Parathyroid adenoma (tissue), 2 donors: ENCODE data around the gene PFKL.

Experiments used
- H2AFZ ChIP-seq: fragments of 300-600 bp; sonication (generic); one replicate; pipeline ENCODE4 v1.7.0; 2017; ENCODE audit warnings: antibody characterized with exemption, mild to moderate bottlenecking
- H3K27ac ChIP-seq: fragments of 300-600 bp; sonication (generic); one replicate; pipeline ENCODE4 v1.7.0; 2017
- H3K27me3 ChIP-seq: fragments of 300-600 bp; sonication (generic); one replicate; pipeline ENCODE4 v1.7.0; 2017; ENCODE audit warnings: low read length; ENCODE audit not compliant: control insufficient read depth, insufficient read depth
- H3K36me3 ChIP-seq: fragments of 300-600 bp; sonication (generic); one replicate; pipeline ENCODE4 v1.7.0; 2017; ENCODE audit warnings: low read length; ENCODE audit not compliant: control insufficient read depth, insufficient read depth
- H3K4me1 ChIP-seq: fragments of 300-600 bp; sonication (generic); one replicate; pipeline ENCODE4 v1.7.0; 2017; ENCODE audit warnings: control low read depth
- H3K4me2 ChIP-seq: fragments of 300-600 bp; sonication (generic); one replicate; pipeline ENCODE4 v1.7.0; 2017; ENCODE audit warnings: low read length
- H3K4me3 ChIP-seq: fragments of 300-600 bp; sonication (generic); one replicate; pipeline ENCODE4 v1.7.0; 2017; ENCODE audit warnings: low read depth, low read length
- H3K79me2 ChIP-seq: fragments of 300-600 bp; sonication (generic); one replicate; pipeline ENCODE4 v1.7.0; 2017; ENCODE audit warnings: control low read depth
- H3K9ac ChIP-seq: fragments of 300-600 bp; sonication (generic); one replicate; pipeline ENCODE4 v1.7.0; 2017; ENCODE audit warnings: mild to moderate bottlenecking
- H3K9me3 ChIP-seq: fragments of 300-600 bp; sonication (generic); one replicate; pipeline ENCODE4 v1.7.0; 2017; ENCODE audit warnings: low read length; ENCODE audit not compliant: control insufficient read depth
- CTCF ChIP-seq: fragments of 300-600 bp; sonication (generic); IDR thresholded peaks from one replicate; pipeline ENCODE4 v1.7.0; 2017; ENCODE audit warnings: antibody characterized with exemption, mild to moderate bottlenecking
- donor health status: primary hyperparathyroidism.

PFKL gene

GRCh38 chr21:44303490-44303981 is 3.7 kb downstream of the PFKL start:
- peaks cover 3% of the 10 kb centered on the region for H3K4me1 ChIP-seq
- no peak overlapping the region for H2AFZ ChIP-seq
- H3K27me3 ChIP-seq: no peaks in the 10 kb centered on the region
- H3K9ac ChIP-seq: no peak overlapping the region
- TF ChIP-seq CTCF: no peak
- H3K27ac ChIP-seq: no peak overlapping the region
- H3K4me2 ChIP-seq: no peak overlapping the region
- no peak overlapping the region for H3K4me3 ChIP-seq
- no peaks in the 10 kb centered on the region for H3K9me3 ChIP-seq
- H3K79me2 ChIP-seq: no peaks in the 10 kb centered on the region
- no peaks in the 10 kb centered on the region for H3K36me3 ChIP-seq

GRCh38 chr21:44304011-44304616 is 4.3 kb downstream of the PFKL start:
- Histone ChIP-seq H3K27ac (no peak overlapping the region), H3K4me1 (peaks cover 2% of the 10 kb centered on the region), H3K27me3 (no peaks in the 10 kb centered on the region), H3K9ac (no peak overlapping the region), H3K79me2 (no peaks in the 10 kb centered on the region), H3K36me3 (no peaks in the 10 kb centered on the region), H3K9me3 (no peaks in the 10 kb centered on the region), H3K4me2 (no peak overlapping the region), H3K4me3 (no peak overlapping the region), H2AFZ (no peak overlapping the region)
- no peak for TF ChIP-seq CTCF

GRCh38 chr21:44304877-44305293 is 5.0 kb downstream of the PFKL start:
- no peak overlapping the region for H2AFZ ChIP-seq
- H3K36me3 ChIP-seq: no peaks in the 10 kb centered on the region
- no peaks in the 10 kb centered on the region for H3K9me3 ChIP-seq
- no peaks in the 10 kb centered on the region for H3K79me2 ChIP-seq
- no peak overlapping the region for H3K9ac ChIP-seq
- no peak overlapping the region for H3K4me2 ChIP-seq
- no peak overlapping the region for H3K4me3 ChIP-seq
- peak; percentile 35 for TF ChIP-seq CTCF
- no peaks in the 10 kb centered on the region for H3K27me3 ChIP-seq
- H3K4me1 ChIP-seq: no peaks in the 10 kb centered on the region
- H3K27ac ChIP-seq: no peak overlapping the region

GRCh38 chr21:44305691-44306090 is 5.8 kb downstream of the PFKL start:
- no peak overlapping the region for H2AFZ ChIP-seq
- H3K9me3 ChIP-seq: no peaks in the 10 kb centered on the region
- no peak overlapping the region for H3K4me3 ChIP-seq
- no peak overlapping the region for H3K9ac ChIP-seq
- no peaks in the 10 kb centered on the region for H3K4me1 ChIP-seq
- no peak overlapping the region for H3K27ac ChIP-seq
- no peaks in the 10 kb centered on the region for H3K27me3 ChIP-seq
- no peaks in the 10 kb centered on the region for H3K79me2 ChIP-seq
- H3K36me3 ChIP-seq: no peaks in the 10 kb centered on the region
- TF ChIP-seq CTCF: no peak
- H3K4me2 ChIP-seq: no peak overlapping the region
